HG03039 (cell line): ENCODE data around the gene CELF2.
A peak's percentile ranks its signal among the peaks of the same experiment; 100 is the strongest.

Experiments
- ATAC-seq: cut with Tn5 transposase; IDR thresholded peaks from one replicate; pipeline ENCODE4 v1.9.1; 2021; ENCODE audit warnings: mild to moderate bottlenecking, moderate library complexity; ENCODE audit not compliant: unreplicated experiment

Gene CELF2

GRCh38 chr10:11192304-11193000 is 174.8 kb downstream of the CELF2 start:
- no peak for ATAC-seq

GRCh38 chr10:11193001-11193551 is 175.4 kb downstream of the CELF2 start:
- no peak for ATAC-seq

- peak; percentile 31 for ATAC-seq
Observed at GRCh38 chr10:11194859-11195586, 177.4 kb downstream of the CELF2 start.

- ATAC-seq: no peak
Observed at GRCh38 chr10:11195623-11196022, 178.0 kb downstream of the CELF2 start.

GRCh38 chr10:11197266-11197712 is 179.6 kb downstream of the CELF2 start:
- ATAC-seq: peak; percentile 49

- no peak for ATAC-seq
Observed at GRCh38 chr10:11197878-11198277, 180.2 kb downstream of the CELF2 start.

- no peak for ATAC-seq
Observed at GRCh38 chr10:11201911-11202310, 184.2 kb downstream of the CELF2 start.

- no peak for ATAC-seq
Observed at GRCh38 chr10:11204351-11204942, 186.8 kb downstream of the CELF2 start.

GRCh38 chr10:11205030-11205772 is 187.5 kb downstream of the CELF2 start:
- ATAC-seq: no peak

GRCh38 chr10:11206676-11207559 is 189.2 kb downstream of the CELF2 start:
- no peak for ATAC-seq

- ATAC-seq: no peak
Observed at GRCh38 chr10:11207560-11207844, 189.8 kb downstream of the CELF2 start.

GRCh38 chr10:11208243-11208642 is 190.6 kb downstream of the CELF2 start:
- no peak for ATAC-seq

GRCh38 chr10:11208908-11209829 is 191.5 kb downstream of the CELF2 start:
- ATAC-seq: peak; percentile 37

- ATAC-seq: no peak
Observed at GRCh38 chr10:11209830-11210181, 192.1 kb downstream of the CELF2 start.

GRCh38 chr10:11210211-11210922 is 192.7 kb downstream of the CELF2 start:
- ATAC-seq: no peak

GRCh38 chr10:11212288-11213085 is 194.8 kb downstream of the CELF2 start:
- ATAC-seq: no peak

- no peak for ATAC-seq
Observed at GRCh38 chr10:11213137-11213536, 195.5 kb downstream of the CELF2 start.

- no peak for ATAC-seq
Observed at GRCh38 chr10:11214407-11214806, 196.7 kb downstream of the CELF2 start.
